Rectal smooth muscle tissue (tissue), 1 donor: ENCODE results near the gene PTPRD.

Experiments used
- H3K27ac ChIP-seq: one replicate; pipeline ENCODE4 v1.7.0; 2013; ENCODE audit warnings: low read depth, low read length, inconsistent platforms
- H3K27me3 ChIP-seq: one replicate; pipeline ENCODE4 v1.7.0; 2013; ENCODE audit warnings: low read length; ENCODE audit not compliant: control insufficient read depth, insufficient read depth
- H3K36me3 ChIP-seq: one replicate; pipeline ENCODE4 v1.7.0; 2013; ENCODE audit warnings: low read length; ENCODE audit not compliant: control insufficient read depth, insufficient read depth
- H3K4me1 ChIP-seq: one replicate; pipeline ENCODE4 v1.7.0; 2013; ENCODE audit warnings: low read length; ENCODE audit not compliant: control insufficient read depth, insufficient read depth
- H3K4me3 ChIP-seq: one replicate; pipeline ENCODE4 v1.7.0; 2013; ENCODE audit warnings: low read length
- H3K9ac ChIP-seq: one replicate; pipeline ENCODE4 v1.7.0; 2013; ENCODE audit warnings: low read length

Gene PTPRD

GRCh38 chr9:9620736-9621135 lies 992.1 kb downstream of the PTPRD start:
- no peaks in the 10 kb centered on the region for H3K4me1 ChIP-seq
- H3K36me3 ChIP-seq, result no peaks in the 10 kb centered on the region
- no peaks in the 10 kb centered on the region for H3K27me3 ChIP-seq
- H3K4me3 ChIP-seq, result no peak overlapping the region
- no peak overlapping the region for H3K9ac ChIP-seq
- H3K27ac ChIP-seq, result no peak overlapping the region

- no peaks in the 10 kb centered on the region for H3K27me3 ChIP-seq
- no peak overlapping the region for H3K9ac ChIP-seq
- H3K36me3 ChIP-seq, result no peaks in the 10 kb centered on the region
- no peak overlapping the region for H3K4me3 ChIP-seq
- no peaks in the 10 kb centered on the region for H3K4me1 ChIP-seq
- H3K27ac ChIP-seq, result no peak overlapping the region
These were observed 997.7 kb downstream of the PTPRD start for GRCh38 chr9:9615086-9615485.

- Histone ChIP-seq H3K4me3 (no peak overlapping the region), H3K36me3 (no peaks in the 10 kb centered on the region), H3K27ac (no peak overlapping the region), H3K4me1 (no peaks in the 10 kb centered on the region), H3K27me3 (no peaks in the 10 kb centered on the region), H3K9ac (no peak overlapping the region)
These were observed 998.2 kb downstream of the PTPRD start for GRCh38 chr9:9614607-9615006.

- H3K9ac ChIP-seq, result no peak overlapping the region
- no peak overlapping the region for H3K27ac ChIP-seq
- no peaks in the 10 kb centered on the region for H3K36me3 ChIP-seq
- no peaks in the 10 kb centered on the region for H3K4me1 ChIP-seq
- no peak overlapping the region for H3K4me3 ChIP-seq
- H3K27me3 ChIP-seq, result no peaks in the 10 kb centered on the region
These were observed 1000.0 kb downstream of the PTPRD start for GRCh38 chr9:9612755-9613154.

GRCh38 chr9:9612270-9612669 lies 1000.5 kb downstream of the PTPRD start:
- no peaks in the 10 kb centered on the region for H3K36me3 ChIP-seq
- no peak overlapping the region for H3K9ac ChIP-seq
- no peaks in the 10 kb centered on the region for H3K27me3 ChIP-seq
- H3K27ac ChIP-seq, result no peak overlapping the region
- H3K4me1 ChIP-seq, result no peaks in the 10 kb centered on the region
- H3K4me3 ChIP-seq, result no peak overlapping the region

- Histone ChIP-seq H3K27me3 (no peaks in the 10 kb centered on the region), H3K36me3 (no peaks in the 10 kb centered on the region), H3K9ac (no peak overlapping the region)
These were observed 1007.1 kb downstream of the PTPRD start for GRCh38 chr9:9605681-9606080.

GRCh38 chr9:9603345-9603744 lies 1009.5 kb downstream of the PTPRD start:
- Histone ChIP-seq H3K27me3 (no peaks in the 10 kb centered on the region), H3K4me1 (no peaks in the 10 kb centered on the region), H3K27ac (no peak overlapping the region), H3K36me3 (no peaks in the 10 kb centered on the region), H3K4me3 (no peak overlapping the region), H3K9ac (no peak overlapping the region)

More at GRCh38 chr9:9605681-9606080, 1007.1 kb downstream of the PTPRD start:
- Histone ChIP-seq H3K4me3 (no peak overlapping the region), H3K4me1 (no peaks in the 10 kb centered on the region), H3K27ac (no peak overlapping the region)

GRCh38 chr9:9598723-9599122 lies 1014.1 kb downstream of the PTPRD start:
- H3K4me3 ChIP-seq, result no peak overlapping the region
- H3K9ac ChIP-seq, result no peak overlapping the region

GRCh38 chr9:9592104-9592503 lies 1020.7 kb downstream of the PTPRD start:
- H3K4me3 ChIP-seq, result no peak overlapping the region
- H3K4me1 ChIP-seq, result no peaks in the 10 kb centered on the region
- no peaks in the 10 kb centered on the region for H3K27me3 ChIP-seq
- no peak overlapping the region for H3K27ac ChIP-seq
- no peak overlapping the region for H3K9ac ChIP-seq
- H3K36me3 ChIP-seq, result no peaks in the 10 kb centered on the region

More at GRCh38 chr9:9598723-9599122, 1014.1 kb downstream of the PTPRD start:
- Histone ChIP-seq H3K27ac (no peak overlapping the region), H3K27me3 (no peaks in the 10 kb centered on the region), H3K36me3 (no peaks in the 10 kb centered on the region), H3K4me1 (no peaks in the 10 kb centered on the region)

- Histone ChIP-seq H3K27ac (no peak overlapping the region), H3K9ac (no peak overlapping the region), H3K4me3 (no peak overlapping the region), H3K27me3 (no peaks in the 10 kb centered on the region), H3K36me3 (no peaks in the 10 kb centered on the region), H3K4me1 (no peaks in the 10 kb centered on the region)
These were observed 1026.9 kb downstream of the PTPRD start for GRCh38 chr9:9585920-9586319.

- H3K27me3 ChIP-seq, result no peaks in the 10 kb centered on the region
- no peaks in the 10 kb centered on the region for H3K36me3 ChIP-seq
- no peak overlapping the region for H3K4me3 ChIP-seq
- no peak overlapping the region for H3K9ac ChIP-seq
- H3K27ac ChIP-seq, result no peak overlapping the region
- no peaks in the 10 kb centered on the region for H3K4me1 ChIP-seq
These were observed 1038.7 kb downstream of the PTPRD start for GRCh38 chr9:9574080-9574479.

- Histone ChIP-seq H3K27ac (no peak overlapping the region), H3K4me3 (no peak overlapping the region), H3K27me3 (no peaks in the 10 kb centered on the region), H3K9ac (no peak overlapping the region), H3K36me3 (no peaks in the 10 kb centered on the region), H3K4me1 (no peaks in the 10 kb centered on the region)
These were observed 1047.1 kb downstream of the PTPRD start for GRCh38 chr9:9565700-9566099.

- H3K9ac ChIP-seq, result no peak overlapping the region
- no peaks in the 10 kb centered on the region for H3K27me3 ChIP-seq
- H3K4me3 ChIP-seq, result no peak overlapping the region
- no peaks in the 10 kb centered on the region for H3K36me3 ChIP-seq
- H3K27ac ChIP-seq, result no peak overlapping the region
- H3K4me1 ChIP-seq, result no peaks in the 10 kb centered on the region
These were observed 1049.0 kb downstream of the PTPRD start for GRCh38 chr9:9563817-9564216.
